ENCODE data around the gene IFNG.

IFNG gene

DNA sequence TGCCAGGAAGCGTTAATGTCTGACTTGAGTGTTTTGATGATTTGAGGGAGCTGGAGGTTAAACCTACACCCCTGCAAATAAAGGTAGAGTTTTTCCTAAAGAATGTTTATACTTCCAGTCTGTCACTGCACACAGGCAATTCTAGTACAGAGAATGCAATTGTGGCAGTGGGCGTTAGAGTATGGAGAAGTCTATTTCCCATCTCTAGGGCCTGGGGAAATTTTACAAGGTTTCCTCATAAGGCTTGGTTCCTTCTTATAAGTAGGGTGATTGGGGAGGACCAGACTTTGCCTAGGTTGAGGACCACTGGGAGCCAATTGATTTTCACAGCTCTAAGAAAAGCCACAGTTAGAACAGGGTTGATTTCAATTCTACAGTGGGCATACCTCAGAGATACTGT is 44.3 kb downstream of the IFNG start:
- DNase-seq (ENCODE audit: low read depth), result no peak

DNA sequence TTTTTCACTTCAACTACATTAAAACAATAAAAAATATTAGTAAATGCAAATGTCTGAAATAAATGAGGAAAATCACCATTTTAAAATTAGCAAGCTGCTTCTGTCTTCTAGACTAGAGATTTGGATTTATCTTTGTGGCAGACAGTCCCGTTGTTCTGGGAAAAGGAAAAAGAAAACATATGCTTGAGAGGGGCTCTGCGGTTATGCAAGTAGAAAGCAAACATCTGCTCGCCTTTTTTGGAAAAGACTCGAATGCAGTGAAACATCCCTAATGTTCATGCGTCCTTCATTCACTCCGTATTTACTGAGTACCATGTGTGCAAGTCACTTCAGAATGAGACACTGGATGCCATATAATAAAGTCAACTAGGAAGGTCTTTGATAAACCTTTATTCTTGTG is 44.9 kb downstream of the IFNG start:
- no peak for DNase-seq (ENCODE audit: low read depth)

DNA sequence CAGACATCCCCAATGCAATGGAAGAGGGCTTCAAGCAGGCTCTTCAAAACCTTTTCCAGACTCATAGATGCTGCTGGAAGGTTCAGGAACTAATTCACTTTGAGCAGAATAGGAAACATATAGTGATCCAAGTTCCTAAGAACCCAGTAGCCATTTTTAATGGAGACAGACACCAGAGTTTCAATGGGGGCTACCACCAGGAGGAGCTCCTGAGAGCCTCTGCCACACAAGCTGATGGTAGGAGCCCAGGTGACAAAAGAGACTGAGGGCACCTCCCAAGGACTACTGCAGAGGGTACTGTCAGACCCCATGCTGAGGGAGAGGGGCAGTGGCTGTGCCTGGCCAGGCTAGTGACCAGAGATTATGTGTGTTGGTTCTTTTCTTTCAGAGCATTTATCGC is 45.9 kb downstream of the IFNG start:
- DNase-seq (ENCODE audit: low read depth), result no peak

DNA sequence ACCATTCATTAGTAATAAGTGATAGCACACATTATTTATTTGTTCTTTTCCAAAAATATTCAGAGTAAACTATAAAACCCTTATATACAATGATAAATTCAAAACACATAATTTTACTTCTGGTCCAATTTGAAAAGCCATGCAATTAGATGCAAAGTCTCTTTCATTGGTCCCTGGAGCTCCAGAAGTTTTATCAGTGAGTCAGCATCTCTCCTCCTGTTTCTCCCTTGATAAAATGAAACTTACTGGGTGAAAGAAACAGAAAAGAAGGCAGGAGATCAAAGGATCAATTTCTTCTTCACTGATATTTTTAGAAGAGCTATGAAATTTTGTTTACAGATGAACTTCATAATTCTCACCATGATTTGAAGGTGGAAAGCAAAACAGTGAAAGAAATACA is 47.5 kb downstream of the IFNG start:
- DNase-seq (ENCODE audit: low read depth), result no peak

DNA sequence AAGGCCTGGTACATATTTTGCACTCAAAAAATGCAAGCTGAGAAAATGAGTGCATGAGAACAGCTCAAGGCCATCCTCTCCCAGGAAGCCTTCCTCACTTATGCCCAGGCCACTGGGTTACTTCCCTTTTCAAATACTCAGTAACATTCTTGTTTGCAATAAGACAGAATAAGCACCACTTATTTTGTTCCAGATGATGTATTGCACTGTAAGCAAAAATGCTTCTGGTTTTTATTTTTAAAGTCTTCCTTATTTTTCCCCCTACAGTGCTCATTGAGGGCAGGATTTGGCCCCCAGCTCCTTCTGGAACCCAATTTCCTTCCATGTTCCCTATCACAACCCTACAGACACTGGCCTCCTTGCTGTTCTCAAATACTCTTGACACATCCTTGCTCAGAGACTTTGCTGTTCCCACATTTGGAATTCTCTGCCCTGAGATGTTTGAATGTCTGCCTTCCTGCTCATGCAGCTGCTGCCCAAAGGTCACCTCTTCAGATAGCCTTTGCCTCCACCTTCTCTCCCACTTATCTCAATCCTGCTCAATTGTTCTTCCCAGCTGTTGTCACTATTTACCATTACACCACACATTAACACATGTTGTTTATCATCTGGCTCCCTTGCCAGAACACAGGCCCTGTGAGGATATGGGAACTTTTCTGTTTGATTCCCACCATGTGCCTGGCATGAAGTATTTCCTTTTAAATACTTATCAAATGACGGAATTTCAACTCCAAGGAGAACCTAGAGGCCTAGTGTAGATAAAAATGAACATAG is 49.9 kb downstream of the IFNG start:
- no peak for DNase-seq (ENCODE audit: low read depth)

DNA sequence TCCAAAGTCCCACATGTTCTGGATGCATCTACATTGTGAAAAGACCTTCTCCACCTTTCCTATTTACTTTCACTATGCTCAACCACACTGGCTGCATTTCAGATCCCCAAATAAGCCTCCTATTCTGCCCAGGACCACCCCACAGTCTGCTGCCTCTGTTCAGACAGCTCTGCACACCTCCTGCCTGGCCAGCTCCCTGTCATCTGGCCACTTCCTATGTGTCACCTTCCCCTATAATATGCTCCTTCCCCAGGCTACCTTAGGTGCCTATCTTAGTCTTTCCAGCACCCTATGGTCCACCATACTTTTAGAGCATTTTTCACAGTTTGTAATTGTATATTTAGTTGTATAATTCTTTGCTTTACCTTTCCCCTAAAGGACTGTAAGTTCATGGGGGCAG is 50.5 kb downstream of the IFNG start:
- DNase-seq (ENCODE audit: low read depth), result no peak

DNA sequence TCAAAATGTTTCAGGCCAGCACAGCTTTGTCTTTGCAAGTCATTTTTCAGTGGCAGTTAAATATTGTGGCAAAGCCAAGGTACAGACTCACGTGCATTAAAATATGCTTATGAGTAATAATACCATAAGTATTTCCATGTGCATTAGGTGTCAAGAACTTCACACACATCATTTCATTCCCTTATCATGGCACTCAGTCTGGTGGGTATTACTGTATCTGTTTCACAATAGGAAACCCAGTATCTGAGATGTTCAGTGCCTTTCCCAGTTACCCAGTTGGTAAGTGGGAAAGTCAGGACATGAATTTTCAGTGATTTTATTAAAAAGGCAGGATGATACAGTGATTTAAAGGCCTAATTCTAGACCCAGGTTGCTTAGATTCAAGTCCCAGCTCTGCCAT is 52.9 kb downstream of the IFNG start:
- DNase-seq (ENCODE audit: low read depth), result no peak

DNA sequence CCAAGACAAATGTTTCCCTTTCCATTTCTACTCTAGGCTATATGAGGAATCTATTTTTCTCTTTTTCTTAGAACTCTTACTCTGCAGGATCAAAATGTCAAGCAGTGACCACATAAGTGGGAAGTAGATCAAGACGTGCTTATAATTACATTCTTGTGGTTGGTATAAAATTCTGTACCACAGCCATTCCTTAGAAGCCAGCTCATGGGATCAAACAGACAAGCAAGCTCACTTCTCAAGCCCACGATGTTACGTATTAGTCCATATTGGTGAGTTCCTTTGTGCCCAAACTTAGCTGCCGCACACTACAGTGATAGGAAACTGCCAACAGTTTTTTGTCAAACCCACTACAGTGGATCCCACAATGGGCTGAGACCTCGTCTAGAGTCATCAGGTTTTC is 53.4 kb downstream of the IFNG start:
- DNase-seq (ENCODE audit: low read depth), result peak; percentile 28

Measured in HS-5 (cell line).